HCT116 (cell line): Measurements from ENCODE around the gene TEF. TPM values are rescaled to one million over a fixed set of nuclear protein-coding genes. Genes with fewer than 3 reads are reported as not detected.

Source experiments
- ATAC-seq: fragments of 200-7000 bp; cut with Tn5 transposase; 2 replicates; pipeline ENCODE4 v1.9.1; 2020; ENCODE audit warnings: mild to moderate bottlenecking, moderate library complexity
- BruUV-seq: library from RNA; stranded (reverse); fragments of 400-500 nt; replicated peaks from 2 replicates; lab custom pipeline; 2021; lab: Mats Ljungman, UMichigan
- CTCF ChIA-PET: fragments of 300-600 bp; sonication (Branson Sonifier 250); formaldehyde crosslinking; loops from one replicate; lab custom pipeline; 2021; ENCODE audit warnings: antibody characterized with exemption; lab: Charles Lee
- POLR2A ChIA-PET: fragments of 300-600, 350-600 bp; sonication (Branson Sonifier 250); formaldehyde crosslinking; loops from one replicate; lab custom pipeline; 2021; ENCODE audit warnings: antibody characterized with exemption; lab: Charles Lee
- RAD21 ChIA-PET, 2 experiments: fragments of 300-600 bp; sonication (Branson Sonifier 250); formaldehyde crosslinking; loops; one replicate each; lab custom pipeline; 2023; ENCODE audit warnings: low total read pairs in 2 of 2; ENCODE audit not compliant: uncharacterized antibody in 2 of 2, unreplicated experiment in 2 of 2, low non-redundant PET in 1 of 2; lab: Charles Lee
- DNase-seq: peaks from one replicate; pipeline ENCODE4 v3.0.0-alpha.2; 2010; ENCODE audit warnings: low read depth, low spot score
- H2AFZ ChIP-seq: fragments of 200-600 bp; shearing (Covaris generic), sonication (generic); 2 replicates; pipeline ENCODE4 v1.6.1; 2017; ENCODE audit warnings: low read depth, mixed run types, mixed read lengths, antibody characterized with exemption, low read length; ENCODE audit not compliant: poor library complexity, severe bottlenecking
- H3K27ac ChIP-seq: 2 replicates; pipeline ENCODE4 v1.5.1; 2012; ENCODE audit warnings: low read depth, low read length
- H3K27me3 ChIP-seq: fragments of 200-600 bp; sonication (generic); 2 replicates; pipeline ENCODE4 v1.6.1; 2016; ENCODE audit warnings: mixed run types, low read length, mixed read lengths; ENCODE audit not compliant: insufficient read depth
- H3K36me3 ChIP-seq, 2 experiments: fragments of 200-500 bp in 1 of 2; fragments of 200-600 bp in 1 of 2; sonication (Bioruptor generic) in 1 of 2; sonication (generic) in 1 of 2; 2 replicates each; pipeline versions ENCODE4 v1.5.1 to v1.6.1; 2014 to 2016; ENCODE audit warnings: low read length in 2 of 2, inconsistent platforms in 1 of 2, mixed read lengths in 1 of 2, mixed run types in 1 of 2; ENCODE audit not compliant: insufficient read depth in 2 of 2, control insufficient read depth in 1 of 2
- H3K4me1 ChIP-seq, 2 experiments: fragments of 200-600 bp in 1 of 2; sonication (generic) in 1 of 2; 2 replicates each; pipeline versions ENCODE4 v1.5.1 to v1.6.1; 2012 to 2017; ENCODE audit warnings: low read length in 2 of 2, inconsistent platforms in 1 of 2, mild to moderate bottlenecking in 1 of 2, mixed read lengths in 1 of 2, mixed run types in 1 of 2, moderate library complexity in 1 of 2; ENCODE audit not compliant: insufficient read depth in 2 of 2, control insufficient read depth in 1 of 2
- H3K4me2 ChIP-seq: fragments of 200-600 bp; sonication (generic); 2 replicates; pipeline ENCODE4 v1.6.1; 2017; ENCODE audit warnings: mixed run types, low read length, mixed read lengths
- H3K4me3 ChIP-seq, 2 experiments: fragments of 200-600 bp in 1 of 2; sonication (generic) in 1 of 2; replicated peaks in 1 of 2; 2 replicates each; pipeline ENCODE4 v1.5.1; 2011 to 2016; ENCODE audit warnings: low read length in 2 of 2, control low read depth in 1 of 2, low read depth in 1 of 2, mild to moderate bottlenecking in 1 of 2, mixed read lengths in 1 of 2, mixed run types in 1 of 2
- H3K79me2 ChIP-seq: fragments of 200-600 bp; sonication (generic); 2 replicates; pipeline ENCODE4 v1.6.1; 2017; ENCODE audit warnings: mild to moderate bottlenecking, mixed run types, low read length, moderate library complexity, mixed read lengths; ENCODE audit not compliant: insufficient read depth
- H3K9ac ChIP-seq: fragments of 200-600 bp; sonication (generic); 2 replicates; pipeline ENCODE4 v1.6.1; 2016; ENCODE audit warnings: low read length, mixed read lengths
- H3K9me2 ChIP-seq: fragments of 200-600 bp; sonication (generic), shearing (Covaris generic); 2 replicates; pipeline ENCODE4 v1.6.1; 2017; ENCODE audit warnings: mixed run types, mild to moderate bottlenecking, moderate library complexity; ENCODE audit not compliant: insufficient read depth
- H3K9me3 ChIP-seq, 2 experiments: fragments of 200-500 bp in 1 of 2; fragments of 200-600 bp in 1 of 2; sonication (Bioruptor generic) in 1 of 2; sonication (generic) in 1 of 2; 2 replicates each; pipeline ENCODE4 v1.6.1; 2014 to 2017; ENCODE audit warnings: low read length in 2 of 2, mixed read lengths in 2 of 2, inconsistent platforms in 1 of 2, low read depth in 1 of 2, mild to moderate bottlenecking in 1 of 2, mixed run types in 1 of 2, moderate library complexity in 1 of 2; ENCODE audit not compliant: control insufficient read depth in 1 of 2, insufficient read depth in 1 of 2
- H4K20me1 ChIP-seq: fragments of 200-600 bp; sonication (generic), shearing (Covaris generic); 2 replicates; pipeline ENCODE4 v1.6.1; 2017; ENCODE audit warnings: mixed run types, mild to moderate bottlenecking, moderate library complexity; ENCODE audit not compliant: insufficient read depth
- CBX3 ChIP-seq: IDR thresholded peaks from 2 replicates; pipeline ENCODE4 v1.6.1; 2012; ENCODE audit warnings: low read depth
- CTCF ChIP-seq, 3 experiments: fragments of 200-600 bp in 1 of 3; sonication (generic) in 1 of 3; IDR thresholded peaks in 2 of 3; conservative IDR thresholded peaks in 1 of 3; 2 replicates each; pipeline ENCODE4 v1.5.1; 2012 to 2017; ENCODE audit warnings: low read depth in 2 of 3, low read length in 2 of 3, antibody characterized with exemption in 1 of 3, borderline replicate concordance in 1 of 3, control low read depth in 1 of 3, mild to moderate bottlenecking in 1 of 3, mixed read lengths in 1 of 3, mixed run types in 1 of 3, moderate library complexity in 1 of 3; ENCODE audit not compliant: insufficient read depth in 1 of 3
- EGR1 ChIP-seq: IDR thresholded peaks from 2 replicates; pipeline ENCODE4 v1.6.1; 2012; ENCODE audit warnings: low read depth
- ELF1 ChIP-seq: IDR thresholded peaks from 2 replicates; pipeline ENCODE4 v1.6.1; 2012; ENCODE audit warnings: low read depth, borderline replicate concordance
- EZH2 ChIP-seq: fragments of 200-600 bp; sonication (generic); IDR thresholded peaks from 2 replicates; pipeline ENCODE4 v1.6.1; 2017; ENCODE audit warnings: antibody characterized with exemption, mixed run types
- EZH2phosphoT487 ChIP-seq: fragments of 200-600 bp; IDR thresholded peaks from 2 replicates; pipeline ENCODE4 v1.6.1; 2018; ENCODE audit warnings: antibody characterized with exemption, borderline replicate concordance
- FOSL1 ChIP-seq: IDR thresholded peaks from 2 replicates; pipeline ENCODE4 v1.6.1; 2012; ENCODE audit warnings: low read depth
- JUND ChIP-seq: IDR thresholded peaks from 2 replicates; pipeline ENCODE4 v1.6.1; 2012
- MAX ChIP-seq: IDR thresholded peaks from 2 replicates; pipeline ENCODE4 v1.6.1; 2012
- POLR2A ChIP-seq: IDR thresholded peaks from 2 replicates; pipeline ENCODE4 v1.7.0; 2011; ENCODE audit warnings: borderline replicate concordance; ENCODE audit not compliant: insufficient read depth, insufficient read length; ENCODE audit errors: extremely low read depth
- POLR2AphosphoS5 ChIP-seq: IDR thresholded peaks from 2 replicates; pipeline ENCODE4 v1.6.1; 2011; ENCODE audit warnings: mild to moderate bottlenecking, low read depth, low read length, moderate library complexity
- RAD21 ChIP-seq: IDR thresholded peaks from 2 replicates; pipeline ENCODE4 v1.6.1; 2012; ENCODE audit warnings: low read depth, mild to moderate bottlenecking
- REST ChIP-seq: IDR thresholded peaks from 2 replicates; pipeline ENCODE4 v1.6.1; 2012; ENCODE audit warnings: low read depth
- SRF ChIP-seq: IDR thresholded peaks from 2 replicates; pipeline ENCODE4 v1.6.1; 2012; ENCODE audit warnings: low read depth
- YY1 ChIP-seq: IDR thresholded peaks from 2 replicates; pipeline ENCODE4 v1.6.1; 2011; ENCODE audit warnings: low read length, low read depth, moderate library complexity, mild to moderate bottlenecking; ENCODE audit not compliant: insufficient replicate concordance; ENCODE audit errors: extremely low read depth
- ZBTB33 ChIP-seq: IDR thresholded peaks from 2 replicates; pipeline ENCODE4 v1.6.1; 2011; ENCODE audit warnings: mild to moderate bottlenecking, low read length, moderate library complexity; ENCODE audit not compliant: insufficient replicate concordance; ENCODE audit errors: extremely low read depth
- ZFX ChIP-seq: fragments of 450-650 bp; IDR thresholded peaks from 2 replicates; pipeline ENCODE4 v1.6.1; 2017
- ZNF274 ChIP-seq: fragments of 200-500 bp; sonication (Bioruptor generic); IDR thresholded peaks from 2 replicates; pipeline ENCODE4 v1.6.1; 2014; ENCODE audit warnings: mild to moderate bottlenecking, low read depth, low read length, inconsistent platforms
- intact Hi-C: fragments of 100-400 bp; cut with micrococcal nuclease; formaldehyde crosslinking; loops from 2 replicates; pipeline ENCODE4 v1.10.0; 2022
- total RNA-seq: library from RNA; stranded (reverse); gene quantifications from one replicate; pipeline ENCODE4 v1.2.1, GENCODE V29; 2021; ENCODE audit not compliant: unreplicated experiment

TEF gene
- total RNA-seq, 1 experiment from 2014 or later, result 16.5 TPM

GRCh38 chr22:41340357-41340756, 41.4 kb upstream of the TEF start (continued):
- TF ChIP-seq REST, result no peak
- no peak for TF ChIP-seq ZFX

GRCh38 chr22:41341012-41341411, 40.7 kb upstream of the TEF start:
- H3K9me3 ChIP-seq, result no peaks in the 10 kb centered on the region
- H3K4me2 ChIP-seq, result no peak overlapping the region
- no peak for ATAC-seq
- H3K9ac ChIP-seq, result no peak overlapping the region
- no peak for TF ChIP-seq EZH2
- no peak for TF ChIP-seq FOSL1
- no peak for TF ChIP-seq POLR2A
- no peak for TF ChIP-seq RAD21
- no peak for TF ChIP-seq ZBTB33
- TF ChIP-seq ELF1, result no peak
- TF ChIP-seq POLR2AphosphoS5, result no peak
- no peak for TF ChIP-seq MAX
- no peak for TF ChIP-seq CTCF (IDR thresholded peaks at IDR 0.05 in 2 of 3, conservative IDR thresholded peaks at IDR 0.05 in 1 of 3; ENCODE audit: borderline replicate concordance in 1 of 3, insufficient read depth in 1 of 3, low read depth in 2 of 3, low read length in 2 of 3)
- TF ChIP-seq ZNF274, result no peak
- TF ChIP-seq CBX3, result no peak
- no peak for TF ChIP-seq YY1
- TF ChIP-seq EGR1, result no peak
- TF ChIP-seq EZH2phosphoT487, result no peak
- no peak for TF ChIP-seq SRF
- TF ChIP-seq JUND, result no peak
- TF ChIP-seq, all 23 proteins: peak for 0
- H3K27me3 ChIP-seq, result no peaks in the 10 kb centered on the region
- no peaks in the 10 kb centered on the region for H4K20me1 ChIP-seq
- intact Hi-C loops, result no loop called here
- H3K27ac ChIP-seq, result no peak overlapping the region
- no peaks in the 10 kb centered on the region for H3K9me2 ChIP-seq
- ChIA-PET RAD21 (no interaction called here), CTCF (no interaction called here), POLR2A (no interaction called here)
- DNase-seq, result no peak
- H2AFZ ChIP-seq, result no peak overlapping the region
- no peaks in the 10 kb centered on the region for H3K79me2 ChIP-seq
- BruUV-seq, result no TSS peak
- H3K4me3 ChIP-seq, result no peak overlapping the region
- H3K4me1 ChIP-seq, result no peaks in the 10 kb centered on the region
- peaks cover 5 to 9% of the 10 kb centered on the region in 2 experiments; a peak in 2 of 4 replicates for H3K36me3 ChIP-seq
